ENCODE data around the gene GRPEL1.
"Not testable (repeated sequence)": the region's sequence is repeated elsewhere in the genome, so short reads cannot be mapped to it uniquely, and the experiment has no call there.

The GRPEL1 gene

DNA sequence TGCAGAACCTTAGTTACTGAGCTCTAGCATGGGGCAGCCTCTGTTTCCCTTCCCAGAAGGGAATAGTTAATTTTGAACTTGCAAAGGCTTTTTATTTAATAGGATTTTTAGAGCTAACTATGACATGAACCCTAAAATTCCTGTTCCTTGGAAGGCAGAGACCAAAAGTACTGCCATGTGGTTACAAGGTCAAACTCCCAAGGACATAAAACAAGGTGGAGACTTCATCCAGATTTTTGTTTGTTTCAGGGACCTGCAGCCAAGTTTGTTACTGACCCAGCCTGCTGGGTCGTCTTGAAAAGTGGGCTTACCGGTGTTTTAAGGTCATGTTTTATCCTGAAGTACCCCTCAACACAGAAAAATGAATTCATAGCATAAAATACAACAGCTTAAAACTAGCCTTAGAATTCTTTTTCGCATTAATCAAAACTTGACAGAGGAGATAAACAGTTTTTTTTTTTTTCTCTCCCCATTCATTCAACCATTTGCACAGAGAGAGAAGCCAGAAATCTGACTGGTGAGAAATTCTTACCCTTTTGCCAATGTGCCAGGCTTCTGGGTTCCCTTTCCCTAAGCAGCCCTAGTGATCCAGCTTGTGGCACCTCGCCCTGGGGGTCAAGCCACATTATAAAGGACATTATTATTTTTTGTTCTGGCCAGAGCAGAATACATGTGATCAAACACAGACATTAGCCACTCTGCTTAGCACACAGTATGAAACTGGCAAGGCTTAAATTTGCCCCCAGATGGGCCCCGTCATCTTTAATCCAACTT is 21.5 kb upstream of the GRPEL1 start:
- DNase-seq = no peak

DNA sequence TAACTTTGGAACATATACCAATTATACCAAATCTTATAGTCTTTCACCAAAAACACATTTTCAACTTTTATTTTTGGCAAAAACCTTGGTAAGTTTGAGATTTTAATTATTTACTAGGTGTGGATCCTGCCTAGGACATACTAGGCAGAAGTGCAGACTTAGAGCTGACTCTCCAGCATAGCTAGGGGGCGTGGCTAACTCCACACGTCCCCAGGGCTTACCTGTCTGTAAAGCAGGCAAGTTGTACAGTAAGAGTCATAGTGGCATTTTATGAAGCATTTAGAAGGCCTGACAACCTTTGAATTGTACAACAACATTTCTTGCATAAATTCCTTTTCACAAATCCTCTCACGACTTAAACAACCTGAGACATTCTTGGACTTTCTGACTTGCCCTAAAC is 19.2 kb upstream of the GRPEL1 start:
- DNase-seq = no peak

DNA sequence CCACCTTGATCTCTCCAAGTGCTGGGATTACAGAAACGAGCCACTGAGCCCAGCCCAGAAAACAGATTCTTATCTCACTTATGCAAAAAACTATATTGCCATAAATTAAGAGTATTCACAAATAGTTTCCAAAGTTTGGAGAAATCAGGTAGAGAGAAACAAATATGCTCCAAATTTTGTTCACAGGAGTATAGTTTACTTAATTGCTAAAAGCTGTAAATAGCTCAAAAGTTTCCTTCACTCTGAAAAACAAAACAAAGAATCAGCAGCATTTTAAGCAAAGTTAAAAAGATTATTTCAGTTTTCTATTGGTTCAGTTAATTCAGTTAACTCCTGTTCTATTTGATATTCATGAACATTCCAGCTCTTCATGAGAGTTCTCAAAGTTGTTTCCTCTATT is 18.5 kb upstream of the GRPEL1 start:
- DNase-seq = no peak

DNA sequence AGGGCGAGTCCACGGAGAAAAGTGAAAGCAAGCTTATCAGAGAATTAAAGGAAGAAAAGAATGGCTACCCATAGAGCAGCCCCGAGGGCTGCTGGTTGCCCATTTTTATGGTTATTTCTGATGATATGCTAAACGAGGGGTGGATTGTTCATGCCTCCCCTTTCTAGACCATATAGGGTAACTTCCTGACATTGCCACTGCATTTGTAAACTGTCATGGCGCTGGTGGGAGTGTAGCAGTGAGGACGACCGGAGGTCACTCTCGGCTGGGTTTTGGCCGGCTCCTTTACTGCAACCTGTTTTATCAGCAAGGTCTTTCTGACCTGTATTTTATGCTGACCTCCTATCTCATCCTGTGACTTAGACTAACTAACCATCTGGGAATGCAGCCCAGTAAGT is 16.7 kb upstream of the GRPEL1 start:
- not testable (repeated sequence) for DNase-seq

DNA sequence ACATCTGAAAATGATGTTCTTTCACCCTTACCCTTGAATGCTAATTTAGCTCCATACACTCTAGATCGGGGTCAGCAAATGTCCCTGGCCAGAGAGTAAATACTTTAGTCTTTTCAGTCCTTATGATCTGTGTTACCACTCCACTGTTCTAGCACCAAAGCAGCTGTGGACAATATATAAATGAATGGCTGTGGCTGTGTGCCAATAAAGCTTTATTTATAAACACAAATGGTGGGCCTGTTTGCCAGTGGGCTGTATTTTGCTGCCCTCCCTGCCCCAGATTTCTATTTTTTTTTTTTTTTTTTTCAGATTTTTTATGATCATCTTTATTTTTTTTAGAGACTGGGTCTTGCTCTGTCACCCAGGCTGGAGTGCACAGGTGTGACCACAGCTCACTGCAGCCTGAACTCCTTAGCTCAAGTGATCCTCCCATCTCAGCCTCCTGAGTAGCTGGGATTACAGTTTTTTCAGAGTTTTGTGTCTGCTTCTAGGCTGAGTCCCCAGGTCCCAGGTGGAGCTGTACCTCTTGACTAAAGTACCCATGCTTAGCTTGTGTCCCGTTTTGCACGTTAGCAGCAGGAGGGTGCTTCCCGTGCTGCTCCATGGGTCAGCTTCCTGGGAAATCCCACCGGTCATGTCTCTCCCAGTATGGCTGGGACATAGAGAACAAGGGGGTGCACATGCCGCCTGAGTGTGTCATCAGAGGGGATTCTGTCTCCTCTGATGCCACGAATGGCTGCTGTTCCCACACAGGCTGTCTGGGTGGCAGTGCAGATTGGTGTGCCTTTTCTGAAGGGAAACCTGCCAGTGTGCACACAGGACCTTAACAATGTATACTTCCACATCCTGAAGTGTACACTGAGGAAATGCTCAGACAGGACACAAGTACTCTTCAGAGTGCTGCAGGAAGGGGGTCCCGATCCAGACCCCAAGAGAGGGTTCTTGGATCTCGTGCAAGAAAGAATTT is 16.0 kb upstream of the GRPEL1 start:
- no peak for DNase-seq

DNA sequence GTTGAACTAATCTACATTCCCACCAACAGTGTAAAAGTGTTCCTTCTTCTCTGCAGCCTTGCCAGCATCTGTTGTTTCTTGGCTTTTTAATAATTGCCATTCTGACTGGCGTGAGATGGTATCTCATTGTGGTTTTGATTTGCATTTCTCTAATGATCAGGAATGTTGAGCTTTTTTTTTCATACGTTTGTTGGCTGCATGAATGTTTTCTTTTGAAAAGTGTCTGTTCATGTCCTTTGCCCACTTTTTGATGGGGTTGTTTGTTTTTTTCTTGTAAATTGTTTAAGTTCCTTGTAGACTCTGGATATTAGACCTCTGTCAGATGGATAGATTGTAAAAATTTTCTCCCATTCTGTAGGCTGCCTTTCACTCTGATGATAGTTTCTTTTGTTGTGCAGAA is 12.0 kb upstream of the GRPEL1 start:
- DNase-seq = not testable (repeated sequence)

DNA sequence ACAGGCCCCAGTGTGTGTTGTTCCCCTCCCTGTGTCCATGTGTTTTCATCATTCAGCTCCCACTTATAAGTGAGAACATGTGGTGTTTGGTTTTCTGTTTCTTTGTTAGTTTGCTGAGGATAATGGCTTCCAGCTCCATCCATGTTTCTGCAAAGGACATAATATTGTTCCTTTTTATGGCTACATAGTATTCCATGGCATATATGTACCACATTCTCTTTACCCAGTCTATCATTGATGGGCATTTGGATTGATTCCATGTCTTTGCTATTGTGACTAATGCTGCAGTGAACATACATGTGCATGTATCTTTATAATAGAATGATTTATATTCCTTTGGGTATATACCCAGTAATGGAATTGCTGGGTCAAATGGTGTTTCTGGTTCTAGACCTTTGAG is 11.6 kb upstream of the GRPEL1 start:
- DNase-seq = not testable (repeated sequence)

DNA sequence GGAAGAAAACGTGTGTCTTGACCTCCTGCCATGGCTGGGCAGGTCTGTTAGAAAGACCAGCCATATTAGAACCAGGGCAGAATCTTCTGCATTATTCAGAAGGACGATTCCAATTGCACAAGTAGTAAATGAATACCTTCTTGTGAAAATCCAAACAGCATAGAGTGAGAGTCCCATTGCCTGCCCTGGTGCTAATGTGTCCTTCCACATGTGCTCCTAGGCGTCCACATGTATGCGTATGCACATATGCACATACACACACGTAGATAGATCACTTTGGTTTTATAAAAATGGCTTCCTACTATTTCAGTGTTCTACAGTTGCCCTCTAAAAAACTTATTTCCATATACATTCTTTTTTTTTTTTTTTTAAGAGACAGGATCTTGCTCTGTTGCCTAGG is 10.2 kb upstream of the GRPEL1 start:
- DNase-seq = no peak

DNA sequence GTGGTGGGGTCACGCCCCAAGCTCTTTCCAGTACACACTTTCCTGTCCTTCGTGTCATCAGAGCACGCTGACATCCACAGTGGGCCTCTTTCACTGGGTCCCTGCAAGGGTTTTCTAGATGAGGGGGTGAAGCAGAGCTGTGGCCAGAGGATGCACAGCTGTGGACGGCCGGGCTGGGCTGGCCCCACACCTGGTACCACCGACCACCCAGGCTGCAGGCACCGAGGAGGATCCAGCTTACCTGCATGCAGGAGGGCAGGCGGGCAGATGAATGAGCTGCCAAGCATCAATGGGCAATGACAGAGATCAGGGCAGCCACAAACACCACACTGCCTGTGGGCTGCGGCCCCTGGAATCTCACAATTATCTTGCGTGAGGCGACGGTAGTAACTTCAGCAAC is 9.5 kb upstream of the GRPEL1 start:
- DNase-seq = no peak

DNA sequence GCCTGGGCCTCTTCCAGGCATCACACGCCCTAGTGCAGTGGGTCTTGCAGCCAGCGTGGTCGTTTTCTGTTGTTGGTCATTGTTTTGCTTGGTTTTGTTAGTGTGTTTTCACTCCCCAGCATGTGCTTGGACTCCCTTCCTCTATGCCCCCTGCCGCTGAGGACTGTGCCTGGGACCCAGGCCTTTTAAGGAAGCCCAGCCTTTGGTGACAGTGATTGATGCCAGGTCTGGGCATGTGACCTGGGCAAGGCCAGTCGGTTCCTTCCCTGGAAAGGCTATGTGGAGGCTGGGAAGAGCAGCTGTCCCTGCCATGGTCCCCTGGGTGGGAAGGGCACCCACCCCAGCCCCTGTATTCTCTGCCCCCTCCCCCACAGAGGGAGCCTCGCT is 8.8 kb upstream of the GRPEL1 start:
- no peak for DNase-seq

DNA sequence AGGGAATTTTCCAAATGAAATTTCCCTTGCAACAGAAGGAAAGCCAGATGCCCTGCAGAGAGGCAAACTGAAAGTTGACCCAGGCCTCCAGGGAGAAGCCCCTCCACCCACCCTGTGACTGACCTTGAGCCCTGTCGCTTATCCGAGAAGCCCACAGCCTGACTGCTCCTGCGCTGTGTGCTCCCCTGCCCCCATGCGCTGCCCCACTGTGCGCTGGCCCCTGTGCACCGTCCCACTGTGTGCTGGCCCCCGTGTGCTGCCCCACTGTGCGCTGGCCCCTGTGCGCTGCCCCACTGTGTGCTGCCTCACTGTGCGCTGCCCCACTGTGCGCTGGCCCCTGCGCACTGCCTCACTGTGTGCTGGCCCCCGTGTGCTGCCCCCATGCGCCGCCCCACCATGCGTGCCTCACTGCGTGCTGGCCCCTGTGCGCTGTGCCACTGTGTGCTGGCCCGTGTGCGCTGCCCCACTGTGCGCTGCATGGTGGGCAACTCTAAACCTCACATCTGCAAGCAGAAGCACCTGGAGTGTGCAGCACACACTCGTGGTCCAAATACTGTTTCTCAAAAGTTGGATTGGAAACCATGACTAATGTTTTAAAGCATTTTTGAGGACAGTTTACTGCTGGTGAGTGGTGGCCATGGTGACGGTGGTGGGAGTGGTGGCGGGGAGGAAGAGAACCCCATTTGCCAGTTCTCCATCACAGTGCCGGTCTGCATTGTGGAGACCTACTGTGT is 8.3 kb upstream of the GRPEL1 start:
- DNase-seq = no peak

DNA sequence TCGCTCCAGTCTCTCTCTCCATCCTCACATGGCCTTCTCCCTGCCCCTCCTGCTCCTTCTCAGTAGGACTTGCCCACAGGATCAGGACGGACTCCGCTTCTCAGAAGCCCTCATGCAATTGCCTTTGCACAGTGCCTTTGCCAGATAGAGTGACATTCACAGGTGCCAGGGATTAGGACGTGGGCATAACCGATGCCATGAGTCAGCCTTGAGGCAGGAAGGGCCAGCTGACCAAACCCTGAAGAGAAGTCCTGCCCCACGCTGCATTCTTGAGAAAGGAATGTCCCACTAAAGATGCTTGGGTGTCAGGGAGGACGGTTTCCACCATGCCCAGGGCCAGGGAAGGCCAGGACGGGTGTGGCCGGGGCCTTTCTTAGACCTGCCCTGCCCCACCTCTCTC is 6.6 kb upstream of the GRPEL1 start:
- no peak for DNase-seq

DNA sequence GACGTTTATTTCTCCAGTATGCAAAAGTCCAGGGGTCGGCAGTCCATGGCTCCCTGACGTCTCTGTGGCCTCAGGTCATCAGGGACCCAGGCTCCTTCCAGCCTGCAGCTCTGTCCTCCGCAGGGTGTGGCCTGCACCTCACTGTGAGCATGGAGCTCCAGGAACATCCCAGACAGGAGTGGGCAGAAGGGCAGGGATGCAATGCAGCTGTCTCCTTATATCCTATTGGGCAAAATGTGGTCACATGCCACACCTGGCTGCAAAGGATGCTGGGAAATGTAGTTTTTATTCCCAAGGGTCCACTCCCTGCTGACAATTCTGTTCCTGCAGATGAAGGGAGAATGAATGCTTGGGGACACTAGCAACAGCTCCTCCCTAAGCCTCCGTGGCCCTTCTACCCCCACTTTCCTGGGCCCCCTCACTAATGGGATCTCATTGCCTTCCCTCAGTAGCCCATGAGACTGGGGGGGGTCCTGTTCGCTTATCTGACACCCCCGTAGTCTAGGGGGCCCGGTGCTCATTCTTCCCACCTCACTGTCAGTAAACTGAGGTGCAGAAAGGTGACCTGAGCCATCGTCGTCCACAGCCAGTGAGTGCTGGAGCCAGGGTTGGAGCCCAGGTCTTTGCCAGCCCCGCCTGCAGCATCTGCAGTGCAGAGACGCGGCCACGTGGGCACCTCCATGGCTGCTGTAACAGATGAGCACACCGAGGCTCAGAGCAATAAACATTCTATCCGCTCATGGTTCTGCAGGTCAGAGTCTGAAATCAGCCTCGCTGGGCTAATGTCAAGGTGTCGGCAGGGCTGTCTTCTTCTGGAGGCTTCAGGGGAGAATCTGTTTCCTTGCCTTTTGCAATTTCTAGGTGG is 5.9 kb upstream of the GRPEL1 start:
- DNase-seq = no peak

DNA sequence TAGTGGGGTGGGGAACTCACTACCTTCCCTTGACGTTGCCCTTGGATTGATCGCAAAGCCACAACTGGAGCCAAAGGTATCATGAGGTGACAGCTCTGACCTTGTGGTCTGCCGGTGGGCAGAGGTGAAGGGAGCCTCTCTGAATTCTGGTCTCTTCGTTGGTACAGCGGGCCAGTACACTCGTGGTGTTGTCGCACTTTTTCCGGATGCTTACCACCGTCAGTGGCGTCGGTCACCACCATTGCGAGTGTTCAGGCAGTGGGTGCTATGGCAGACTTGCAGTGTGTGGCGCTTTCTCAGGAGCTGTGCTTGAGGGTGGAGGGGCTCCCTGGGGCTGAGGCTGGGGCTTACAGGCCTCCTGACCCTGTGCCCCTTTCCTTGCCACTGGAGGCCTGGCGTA is 5.2 kb upstream of the GRPEL1 start:
- DNase-seq = no peak

DNA sequence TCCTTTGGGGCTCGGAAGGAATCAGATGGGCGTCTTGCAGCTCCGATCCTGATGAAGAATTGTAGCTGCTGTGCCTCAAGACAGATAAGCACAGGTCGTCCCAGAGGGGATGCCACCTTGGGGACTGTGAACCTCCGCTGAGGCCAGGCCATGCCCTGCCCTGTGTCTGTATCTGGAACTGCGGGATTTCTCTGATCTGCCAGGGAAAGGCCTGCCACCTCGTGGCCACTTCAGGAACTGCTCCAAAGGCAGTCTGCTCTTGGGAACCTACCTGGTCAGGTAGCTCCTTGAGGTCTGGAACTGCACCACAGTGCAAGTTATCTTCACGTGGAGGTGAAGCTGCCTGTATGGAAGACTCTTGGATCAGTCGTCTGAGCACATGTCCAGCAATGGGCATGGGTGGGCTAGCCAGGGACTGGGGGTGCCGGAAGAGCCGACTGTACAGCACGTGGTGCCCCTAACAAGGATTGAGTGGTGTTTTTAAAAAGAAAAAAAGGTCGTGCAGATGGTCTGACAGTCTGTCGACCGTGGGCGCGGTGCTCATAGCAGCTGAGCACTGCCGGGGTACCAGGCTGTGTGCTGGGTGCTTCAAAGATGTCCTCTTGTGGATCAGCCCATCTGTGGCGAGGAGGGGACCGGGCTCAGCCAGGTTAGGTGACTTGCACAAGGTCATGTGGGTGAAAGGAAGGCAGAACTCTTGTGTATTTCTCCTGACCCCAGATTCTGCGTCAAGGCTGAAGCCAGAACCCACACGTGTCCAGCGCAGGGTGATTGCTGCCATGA is 3.1 kb upstream of the GRPEL1 start:
- peak; percentile 37 for DNase-seq

DNA sequence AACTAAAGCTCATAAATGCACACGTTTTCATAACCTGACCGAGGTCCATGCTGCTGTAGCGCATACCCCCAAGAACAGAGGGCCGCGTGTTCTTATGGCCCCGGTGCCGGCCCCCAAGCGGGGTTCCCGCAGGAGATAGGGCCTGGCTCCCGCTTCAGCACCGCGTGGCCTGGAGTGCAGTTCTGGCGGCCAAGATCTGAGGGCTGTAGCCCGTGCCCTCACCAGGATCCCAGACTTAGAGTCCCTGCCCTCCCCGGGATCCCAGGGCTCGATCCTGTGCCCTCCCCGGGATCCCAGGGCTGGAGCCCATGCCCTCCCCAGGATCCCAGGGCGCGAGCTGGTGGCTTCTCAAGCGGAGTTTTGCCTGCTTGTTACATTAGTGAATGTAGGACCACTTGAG is 1.0 kb upstream of the GRPEL1 start:
- DNase-seq = no peak

DNA sequence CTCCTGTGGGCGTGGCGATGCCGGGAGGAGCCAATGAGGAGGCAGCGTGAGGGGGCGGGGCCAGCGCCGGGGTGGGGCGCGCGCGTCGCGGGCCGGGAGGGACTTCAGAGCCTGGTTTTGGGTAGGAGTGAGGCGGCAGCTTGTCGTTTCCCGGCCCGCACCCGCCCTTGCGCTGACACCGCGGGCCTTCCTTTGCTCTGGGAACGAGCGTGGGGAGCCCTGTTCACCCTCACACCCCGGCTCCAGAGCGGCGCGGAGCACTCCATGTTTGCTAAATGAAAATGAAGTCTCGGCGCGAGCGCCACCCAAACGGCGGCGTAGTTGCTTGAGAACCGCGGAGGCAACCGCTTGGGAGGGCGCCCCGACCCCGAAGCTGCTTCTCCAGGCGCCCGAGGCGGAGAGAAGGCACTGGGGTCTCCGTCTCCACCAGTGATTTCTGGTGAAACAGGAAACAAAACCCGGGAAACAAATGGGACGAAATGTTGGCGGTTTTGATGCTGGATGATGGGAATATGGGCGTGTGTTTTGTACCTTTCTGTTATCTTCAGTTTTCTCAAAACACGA is 497 bp upstream of the GRPEL1 start:
- no peak for DNase-seq

DNA sequence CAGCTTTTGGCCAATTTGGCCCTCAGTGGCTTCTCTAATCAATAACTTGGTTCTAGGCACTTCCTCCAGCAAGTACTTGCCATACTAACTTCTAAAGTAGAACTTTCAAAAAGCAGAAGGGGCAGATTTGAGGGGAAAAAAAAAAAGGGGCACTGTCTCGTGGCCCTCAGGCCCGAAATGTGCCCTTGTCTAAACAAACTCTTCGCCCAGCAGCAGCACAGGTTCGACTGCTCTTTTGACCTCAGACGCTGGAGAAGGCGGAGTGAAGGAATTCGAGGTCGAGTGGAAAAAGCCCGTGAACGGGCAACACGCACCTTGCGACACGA is 775 bp downstream of the GRPEL1 start:
- DNase-seq = no peak

DNA sequence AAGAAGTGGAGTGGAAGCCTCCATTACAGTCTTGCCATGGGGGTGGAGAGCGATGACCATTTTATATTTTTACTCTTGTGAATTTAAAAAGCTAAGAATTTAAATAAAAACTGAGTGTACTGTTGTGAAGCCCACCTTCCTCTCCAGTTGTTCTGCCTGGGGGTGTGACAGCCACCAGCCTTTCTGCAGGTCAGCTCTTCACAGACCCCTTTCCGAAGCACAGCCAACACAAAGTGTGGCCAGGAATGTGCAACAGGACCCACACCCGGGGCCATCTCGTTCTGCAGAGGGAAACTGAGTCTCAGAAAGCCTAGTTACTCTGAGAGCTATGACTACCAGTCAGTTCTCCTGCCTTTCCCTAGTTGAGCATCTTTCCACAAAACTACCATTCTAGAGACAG is 1.4 kb downstream of the GRPEL1 start:
- no peak for DNase-seq

DNA sequence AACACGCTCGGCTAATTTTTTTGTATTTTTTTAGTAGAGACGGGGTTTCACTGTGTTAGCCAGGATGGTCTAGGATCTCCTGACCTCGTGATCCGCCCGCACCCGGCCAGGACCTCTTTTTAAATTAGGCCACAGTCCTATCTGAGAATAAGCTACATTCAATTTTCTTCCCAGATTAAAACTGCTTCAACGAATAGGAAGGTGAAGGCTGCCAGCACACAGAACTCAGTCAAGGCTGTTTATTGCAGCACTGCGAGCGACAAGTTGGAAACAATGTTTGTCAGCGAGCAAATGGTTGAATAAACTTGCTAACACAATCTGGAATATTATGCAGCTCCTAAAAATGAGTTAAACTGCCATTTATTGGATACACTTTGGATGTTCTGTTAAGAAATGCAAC is 1.9 kb downstream of the GRPEL1 start:
- no peak for DNase-seq

DNA sequence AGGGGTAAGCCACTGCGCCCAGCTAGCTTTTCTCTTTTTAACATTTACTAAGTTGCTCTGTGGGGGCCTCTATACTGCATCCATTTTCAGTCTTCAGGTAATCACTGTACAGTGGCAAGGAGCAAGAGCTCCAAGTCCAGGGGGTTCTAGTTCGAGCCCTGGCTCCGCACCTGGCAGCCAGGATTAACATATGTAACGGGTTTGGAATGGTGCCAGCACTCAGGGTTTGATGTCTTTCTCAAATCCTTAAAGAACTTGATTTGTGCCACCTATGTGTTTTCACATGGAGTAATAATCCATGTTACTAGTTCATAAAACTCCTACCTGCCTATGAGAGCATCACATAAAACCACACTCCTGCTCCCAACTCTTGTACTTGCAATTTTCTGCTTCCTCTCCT is 4.5 kb downstream of the GRPEL1 start:
- no peak for DNase-seq

DNA sequence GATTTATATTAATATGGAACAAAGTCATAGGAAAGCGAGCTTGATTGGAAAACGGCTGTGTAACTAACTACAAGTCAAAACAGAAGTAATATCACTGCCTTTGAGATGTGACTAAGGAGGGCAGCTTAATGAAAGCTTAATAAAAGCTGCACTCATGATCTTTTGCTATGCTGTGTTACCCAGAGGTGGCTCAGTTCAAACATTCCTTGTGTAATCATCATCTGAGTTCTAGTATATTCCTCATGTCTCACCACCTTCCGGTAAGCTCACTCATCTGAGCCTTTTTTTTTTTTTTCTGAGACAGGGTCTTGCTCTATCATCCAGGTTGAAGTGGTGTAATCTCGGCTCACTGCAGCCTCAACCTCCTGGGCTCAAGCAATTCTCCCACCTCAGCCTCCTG is 5.0 kb downstream of the GRPEL1 start:
- no peak for DNase-seq
